Epithelial cell of esophagus (primary cell): ENCODE data around the gene HIF3A.

Experiments
- DNase-seq: peaks from one replicate; pipeline ENCODE4 v3.0.0; 2010; ENCODE audit warnings: low read depth
- H3K4me3 ChIP-seq: 2 replicates; pipeline ENCODE4 v1.5.1; 2011; ENCODE audit warnings: mild to moderate bottlenecking, low read length, control low read depth
- TF ChIP-seq, protein P1 (sequence below): IDR thresholded peaks from 2 replicates; pipeline ENCODE4 v1.5.1; 2011; ENCODE audit warnings: low read depth, mild to moderate bottlenecking, low read length, control low read depth, inconsistent platforms; ENCODE audit not compliant: insufficient read depth; ENCODE audit errors: missing control alignments

Gene HIF3A

DNA sequence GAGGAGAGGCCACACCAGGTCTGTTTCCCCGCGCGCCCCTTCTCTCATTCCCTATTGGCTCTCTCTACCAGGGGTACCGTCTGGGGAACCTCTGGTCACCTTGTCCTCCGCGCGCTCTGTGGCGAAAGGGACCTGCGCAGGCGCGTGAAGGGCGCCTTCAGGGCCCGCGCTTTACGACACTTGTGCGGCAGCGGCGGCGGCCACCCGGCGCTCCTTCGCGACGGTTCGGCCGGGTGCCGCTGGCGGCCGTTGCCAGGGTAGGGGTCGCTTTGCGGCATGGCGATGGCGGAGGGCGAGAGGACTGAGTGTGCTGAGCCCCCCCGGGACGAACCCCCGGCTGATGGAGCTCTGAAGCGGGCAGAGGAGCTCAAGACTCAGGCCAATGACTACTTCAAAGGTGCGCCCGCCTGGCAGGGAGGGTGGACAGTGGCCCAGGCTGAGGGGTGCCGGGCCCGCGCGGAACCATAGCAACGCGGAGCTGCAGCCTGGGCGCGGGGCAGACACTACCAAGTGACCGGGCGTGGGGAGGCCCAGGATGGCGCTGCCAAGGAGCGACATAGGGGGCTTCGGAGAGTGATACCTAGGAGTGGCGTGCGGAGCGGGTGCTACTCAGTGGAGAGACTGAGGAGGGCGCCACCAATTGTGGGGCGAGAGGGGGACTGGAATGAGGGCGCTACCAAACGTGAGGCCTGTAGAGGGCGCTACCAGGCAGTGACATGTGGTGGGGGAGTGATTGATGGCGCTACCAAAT lies 50.2 kb downstream of the HIF3A start, which contains the start of gene PPP5C:
Gene PPP5C (plus strand): TSS at position 267 of the 751 bp plus-strand sequence. CDS start 10 bp downstream, at position 277.
- H3K4me3 ChIP-seq: peak within 1 kb of the TSS; percentile 61
- TF ChIP-seq, protein P1, sequence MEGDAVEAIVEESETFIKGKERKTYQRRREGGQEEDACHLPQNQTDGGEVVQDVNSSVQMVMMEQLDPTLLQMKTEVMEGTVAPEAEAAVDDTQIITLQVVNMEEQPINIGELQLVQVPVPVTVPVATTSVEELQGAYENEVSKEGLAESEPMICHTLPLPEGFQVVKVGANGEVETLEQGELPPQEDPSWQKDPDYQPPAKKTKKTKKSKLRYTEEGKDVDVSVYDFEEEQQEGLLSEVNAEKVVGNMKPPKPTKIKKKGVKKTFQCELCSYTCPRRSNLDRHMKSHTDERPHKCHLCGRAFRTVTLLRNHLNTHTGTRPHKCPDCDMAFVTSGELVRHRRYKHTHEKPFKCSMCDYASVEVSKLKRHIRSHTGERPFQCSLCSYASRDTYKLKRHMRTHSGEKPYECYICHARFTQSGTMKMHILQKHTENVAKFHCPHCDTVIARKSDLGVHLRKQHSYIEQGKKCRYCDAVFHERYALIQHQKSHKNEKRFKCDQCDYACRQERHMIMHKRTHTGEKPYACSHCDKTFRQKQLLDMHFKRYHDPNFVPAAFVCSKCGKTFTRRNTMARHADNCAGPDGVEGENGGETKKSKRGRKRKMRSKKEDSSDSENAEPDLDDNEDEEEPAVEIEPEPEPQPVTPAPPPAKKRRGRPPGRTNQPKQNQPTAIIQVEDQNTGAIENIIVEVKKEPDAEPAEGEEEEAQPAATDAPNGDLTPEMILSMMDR: peak; percentile 85
- DNase-seq: peak; percentile 90

DNA sequence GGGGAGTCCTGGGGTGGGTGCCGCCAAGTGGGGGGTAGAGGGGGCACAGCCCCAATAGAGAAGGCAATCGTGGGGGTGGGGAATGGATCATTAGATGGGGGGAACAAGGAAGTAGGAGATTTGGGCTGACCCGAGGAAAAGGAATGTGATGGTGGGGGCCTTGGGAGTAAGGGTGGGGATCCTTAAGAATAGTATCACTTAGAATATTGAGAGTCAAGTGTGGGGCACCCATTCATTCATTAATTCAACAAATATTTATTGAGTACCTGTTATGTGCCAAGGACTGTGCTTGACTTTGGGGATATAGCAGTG lies 50.7 kb downstream of the HIF3A start:
- DNase-seq: no peak
- TF ChIP-seq, protein P1: no peak
- H3K4me3 ChIP-seq: peak overlapping the region; percentile 61

DNA sequence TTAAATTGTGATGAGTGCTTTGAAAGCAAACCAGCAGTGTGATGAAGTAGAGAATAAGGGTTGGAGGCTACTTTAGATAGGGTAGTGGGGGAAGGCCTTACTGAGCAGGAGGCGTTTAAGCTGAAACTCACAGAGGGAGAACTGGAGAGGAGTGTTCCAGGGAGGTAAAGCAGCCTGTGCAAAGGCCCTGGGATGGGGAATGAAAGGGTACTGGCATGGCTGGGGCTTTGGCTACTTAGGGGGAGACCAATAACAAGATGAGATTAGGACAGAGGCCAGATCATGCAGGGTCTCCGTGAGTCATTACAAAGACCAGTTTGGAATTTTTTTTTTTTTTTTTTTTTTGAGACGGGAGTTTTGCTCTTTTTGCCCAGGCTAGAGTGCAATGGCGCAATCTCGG lies 51.1 kb downstream of the HIF3A start:
- H3K4me3 ChIP-seq: peak overlapping the region; percentile 61
- DNase-seq: no peak
- TF ChIP-seq, protein P1: no peak

DNA sequence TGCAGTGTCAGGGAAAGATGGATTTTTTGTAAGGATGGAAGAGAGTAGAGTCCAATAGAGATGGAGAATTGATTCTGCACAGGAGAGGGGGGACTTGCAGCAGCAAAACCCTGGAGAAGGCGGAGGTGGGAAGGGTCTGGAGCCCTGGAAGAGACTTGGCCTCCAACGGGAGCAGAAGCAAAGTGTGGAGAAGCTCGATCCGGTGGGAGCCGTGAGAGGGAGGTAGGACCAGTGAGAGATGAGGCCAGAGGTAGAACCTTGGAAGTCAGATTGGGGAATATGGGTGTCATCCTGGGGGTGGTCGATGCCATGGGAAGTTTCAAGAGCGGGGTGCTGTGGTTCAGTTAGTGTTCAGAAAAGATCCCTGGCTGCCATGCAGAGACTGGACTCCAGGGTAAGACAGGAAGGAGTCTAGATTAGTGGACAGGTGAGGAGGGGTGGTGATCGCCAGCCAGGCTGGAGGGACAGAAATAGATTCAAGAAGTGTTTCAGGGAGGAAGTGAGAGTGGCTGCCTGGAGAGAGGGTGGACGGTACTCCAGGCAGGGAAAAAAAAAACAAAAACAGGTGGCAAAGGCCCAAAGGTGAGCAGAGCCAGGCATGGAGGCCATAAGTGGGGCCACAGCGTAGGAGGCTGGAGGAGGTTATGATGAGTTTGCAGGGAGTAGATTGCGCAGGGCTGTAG lies 52.6 kb downstream of the HIF3A start:
- DNase-seq: no peak
- no peak overlapping the region for H3K4me3 ChIP-seq
- TF ChIP-seq, protein P1: no peak

DNA sequence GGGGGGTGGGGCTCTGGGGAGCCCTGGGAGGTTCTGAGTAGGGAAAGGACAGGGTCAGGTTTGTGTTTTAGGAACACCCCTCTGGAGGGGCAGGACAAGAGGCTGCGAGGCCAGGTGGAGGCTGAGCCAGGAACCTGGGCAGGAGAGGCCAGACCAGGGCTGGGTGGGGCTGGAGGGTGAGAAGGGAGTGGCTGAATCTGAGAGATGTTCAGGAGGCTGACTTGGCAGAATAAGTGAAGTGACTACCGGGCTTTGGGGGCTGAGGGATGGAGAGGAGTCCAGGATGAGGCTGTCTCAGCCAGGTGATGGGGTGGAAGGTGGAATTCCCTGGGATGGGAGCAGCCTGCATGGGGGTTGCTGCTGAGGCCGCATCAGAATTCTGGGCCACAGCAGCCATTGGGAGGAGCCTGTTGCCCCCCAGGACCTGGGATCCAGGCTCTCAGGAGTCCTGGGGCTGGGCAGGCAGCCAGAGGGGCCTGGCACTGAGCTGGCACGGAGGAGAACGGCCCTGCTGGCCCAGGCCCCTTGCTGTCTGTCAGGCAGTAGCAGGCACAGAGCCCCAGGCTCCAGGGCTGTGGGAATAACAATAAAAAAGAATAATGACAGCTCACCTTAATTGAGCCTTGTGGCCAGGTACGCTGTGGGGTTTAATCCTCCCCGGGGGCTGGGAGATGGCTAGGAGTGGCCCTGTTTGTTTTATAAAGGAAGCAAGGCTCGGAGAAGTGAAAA lies 53.4 kb downstream of the HIF3A start:
- no peak overlapping the region for H3K4me3 ChIP-seq
- DNase-seq: peak; percentile 39
- TF ChIP-seq, protein P1: no peak

DNA sequence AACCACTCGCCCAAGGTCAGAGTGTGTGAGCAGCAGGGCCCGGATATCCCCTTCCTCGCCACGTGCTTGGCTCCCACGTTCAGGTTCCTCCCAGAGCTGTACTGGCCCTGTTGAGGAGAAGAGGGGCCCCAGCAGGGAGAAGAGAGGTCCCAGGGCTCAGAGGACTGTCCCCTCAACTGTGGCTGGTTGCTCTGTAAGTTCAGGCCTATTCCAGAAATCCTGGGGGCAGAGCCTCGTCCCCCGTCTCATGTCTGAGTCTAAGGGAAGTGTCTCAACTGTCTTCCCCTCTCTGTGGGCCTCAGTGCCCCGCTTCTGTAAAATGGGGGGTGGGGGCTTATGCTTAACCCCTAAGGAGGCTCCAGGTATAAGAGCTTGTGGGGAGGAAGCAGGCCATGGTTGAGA lies 53.9 kb downstream of the HIF3A start:
- TF ChIP-seq, protein P1: no peak
- DNase-seq: no peak
- H3K4me3 ChIP-seq: no peak overlapping the region
